K562 (cell line): ENCODE measurements around the gene BCL2L12. TPM values are rescaled to one million over a fixed set of nuclear protein-coding genes. Genes with fewer than 3 reads are reported as not detected.

ENCODE experiments used
- CBX3 ChIP-seq, 2 experiments: IDR thresholded peaks; 1 replicate in 1 of 2; 2 replicates in 1 of 2; pipeline ENCODE4 v1.6.1; 2012; ENCODE audit warnings: inconsistent platforms in 2 of 2, low read length in 2 of 2, borderline replicate concordance in 1 of 2, control low read depth in 1 of 2
- CXXC5 ChIP-seq: fragments of 250-450 bp; sonication (Bioruptor Pico); IDR thresholded peaks from 2 replicates; pipeline ENCODE4 v1.8.0; 2022; ENCODE audit warnings: inconsistent platforms, mild to moderate bottlenecking, moderate library complexity
- EGR1 ChIP-seq: fragments of 450-650 bp; conservative IDR thresholded peaks from 2 replicates; pipeline ENCODE4 v1.6.1; 2017; ENCODE audit warnings: mild to moderate bottlenecking
- EP400 ChIP-seq: fragments of 450-650 bp; IDR thresholded peaks from 2 replicates; pipeline ENCODE4 v1.6.1; 2017; ENCODE audit warnings: antibody characterized with exemption, mild to moderate bottlenecking, moderate library complexity
- HDAC2 ChIP-seq: fragments of 450-650 bp; IDR thresholded peaks from 2 replicates; pipeline ENCODE4 v1.6.1; 2016; ENCODE audit warnings: mild to moderate bottlenecking
- MED1 ChIP-seq: sonication (generic); formaldehyde crosslinking; IDR thresholded peaks from 2 replicates; pipeline ENCODE4 v1.8.1; 2023; ENCODE audit warnings: missing genetic modification reagents, borderline replicate concordance
- POLR2G ChIP-seq: fragments of 200-400 bp; formaldehyde crosslinking; IDR thresholded peaks from 2 replicates; pipeline ENCODE4 v1.6.1; 2017; ENCODE audit warnings: low read depth, mild to moderate bottlenecking, antibody characterized with exemption, low read length, moderate library complexity
- RERE ChIP-seq: sonication (generic); formaldehyde crosslinking; IDR thresholded peaks from 2 replicates; pipeline ENCODE4 v1.8.0; 2023; ENCODE audit warnings: missing genetic modification reagents, mild to moderate bottlenecking, borderline replicate concordance
- RFX5 ChIP-seq: IDR thresholded peaks from 2 replicates; pipeline ENCODE4 v1.6.1; 2011; ENCODE audit warnings: low read depth, mild to moderate bottlenecking, improper control_type of control experiment, low read length
- RUNX1 ChIP-seq: sonication (generic); IDR thresholded peaks from 2 replicates; pipeline ENCODE4 v1.6.1; 2016; ENCODE audit warnings: antibody characterized with exemption, low read depth
- SRF ChIP-seq, 2 experiments: fragments of 250-450, 450-650 bp in 1 of 2; sonication (Bioruptor Pico) in 1 of 2; sonication (generic) in 1 of 2; formaldehyde crosslinking; IDR thresholded peaks; 2 replicates each; pipeline versions ENCODE4 v1.5.0 to v1.5.1; 2020 to 2022; ENCODE audit warnings: mild to moderate bottlenecking in 1 of 2, missing genetic modification reagents in 1 of 2
- ZBED1 ChIP-seq: IDR thresholded peaks from 2 replicates; pipeline ENCODE4 v1.6.1; 2014
- ZBTB2 ChIP-seq: fragments of 450-650 bp; IDR thresholded peaks from 2 replicates; pipeline ENCODE4 v1.6.1; 2016; ENCODE audit warnings: antibody characterized with exemption
- ZNF146 ChIP-seq: IDR thresholded peaks from one replicate; pipeline ENCODE4 v1.6.1; 2018; ENCODE audit warnings: missing compliant biosample characterization; ENCODE audit not compliant: unreplicated experiment
- ZNF253 ChIP-seq: fragments of 250-450 bp; sonication (Bioruptor Pico); conservative IDR thresholded peaks from 2 replicates; pipeline ENCODE4 v1.6.1; 2021; ENCODE audit warnings: mild to moderate bottlenecking
- ZNF277 ChIP-seq: fragments of 250-450 bp; sonication (Bioruptor Pico); IDR thresholded peaks from 2 replicates; pipeline ENCODE4 v1.8.0; 2022; ENCODE audit warnings: inconsistent platforms, mild to moderate bottlenecking, moderate library complexity, borderline replicate concordance
- ZNF79 ChIP-seq: fragments of 250-450 bp; sonication (Bioruptor Pico); IDR thresholded peaks from 2 replicates; pipeline ENCODE4 v1.4.0; 2020; ENCODE audit warnings: low read depth, mild to moderate bottlenecking, moderate library complexity
- ZSCAN29 ChIP-seq: fragments of 450-650 bp; IDR thresholded peaks from 2 replicates; pipeline ENCODE4 v1.6.1; 2017
- polyA plus RNA-seq, 8 experiments: library from polyadenylated mRNA; depleted of rRNA in 4 of 8; stranded (reverse) in 5 of 8; unstranded in 3 of 8; fragments of >200 nt; fragmentation: Nextera tagmentation in 2 of 8; fragmentation: Illumina TruSeq in 1 of 8; extraction: Ambion mirVana in 2 of 8; extraction: Trizol in 1 of 8; gene quantifications; 2 replicates each; pipeline versions ENCODE4 v1.2.1 to v1.2.3, GENCODE V29; 2011 to 2014; ENCODE audit warnings: inconsistent platforms in 1 of 8, missing spikeins in 1 of 8
- total RNA-seq, 7 experiments: library from RNA; depleted of rRNA in 6 of 7; stranded (reverse); fragments of >200 nt in 6 of 7; fragmentation: Illumina TruSeq in 2 of 7; extraction: Trizol in 2 of 7; gene quantifications; 2 replicates each; pipeline versions ENCODE4 v1.2.1 to v1.2.3, GENCODE V29; 2011 to 2021; ENCODE audit warnings: low replicate concordance in 1 of 7

BCL2L12 gene
- total and polyA plus RNA-seq, 9 of the 15 experiments (the other 6 are each of a cell fraction or from before 2014, with no cell fraction given): 7.4 to 263 (median 81.2) TPM

GRCh38 chr19:49637821-49638738 lies 27.7 kb upstream of the BCL2L12 start (continued):
- TF ChIP-seq ZBTB2 (no peak), CXXC5 (CRISPR knock-in tag) (peak; percentile 11; the same call in 1 of the 2 replicates), RFX5 (no peak), MED1 (CRISPR knock-in tag) (no peak), ZNF253 (CRISPR knock-in tag) (no peak), ZBED1 (no peak), HDAC2 (peak; percentile 33; the same call in 1 of the 2 replicates), EP400 (no peak), ZNF277 (CRISPR knock-in tag) (no peak), EGR1 (peak; percentile 79), POLR2G (0 out of 2 replicates have a peak, but pooled peaks have one; percentile 25), CBX3 (IDR thresholded peaks at IDR 0.05; ENCODE audit: borderline replicate concordance in 1 of 2, low read length in 2 of 2) (no peak), ZSCAN29 (no peak), ZNF79 (CRISPR knock-in tag) (no peak), RUNX1 (no peak), ZNF146 (CRISPR knock-in tag) (no peak), SRF (CRISPR knock-in tag; IDR thresholded peaks at IDR 0.05) (no peak; a peak in 1 of 4 replicates), RERE (no peak)
